ENCODE measurements around the gene FGD1.

DNA sequence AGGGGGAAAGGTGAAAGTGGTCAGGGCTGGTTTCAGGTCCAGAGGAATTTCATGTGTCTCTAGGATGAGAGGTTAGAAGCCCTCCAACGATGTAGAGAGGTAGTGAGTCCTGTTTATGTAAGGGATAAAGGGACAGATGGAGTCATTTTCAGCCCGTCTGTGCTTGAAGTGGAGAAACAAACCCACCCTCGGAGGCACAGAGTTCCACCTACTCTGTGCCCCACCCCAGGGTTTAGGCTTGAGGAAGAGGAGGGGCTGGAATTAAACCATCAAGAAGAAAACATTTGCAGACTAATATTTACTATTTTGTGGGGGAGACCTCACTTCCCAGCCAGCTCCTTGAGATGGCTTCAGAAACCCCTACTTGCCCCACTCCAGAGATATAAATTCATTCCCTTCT lies 33.1 kb upstream of the FGD1 start:
- TF ChIP-seq CTCF (IDR thresholded peaks at IDR 0.05; ENCODE audit: insufficient read depth, low read depth, low read length) (no peak), EZH2 (IDR thresholded peaks at IDR 0.05; ENCODE audit: insufficient read depth, low read length) (no peak)

Data from astrocyte (in vitro differentiated cells and primary cell).